BJ (cell line): ENCODE data around the gene STIMATE. TPM values are rescaled to one million over a fixed set of nuclear protein-coding genes. Genes with fewer than 3 reads are reported as not detected.

ENCODE experiments used
- CTCF ChIA-PET: fragments of 350-600 bp; formaldehyde crosslinking; extraction: SDS; loops from one replicate; lab custom pipeline; 2021; ENCODE audit warnings: antibody characterized with exemption, inconsistent platforms; lab: Yijun Ruan, JAX
- POLR2A ChIA-PET: fragments of 300-600 bp; sonication (Branson Sonifier 250); formaldehyde crosslinking; extraction: SDS; loops from one replicate; lab custom pipeline; 2021; ENCODE audit warnings: antibody characterized with exemption; lab: Charles Lee
- DNase-seq: peaks from one replicate; pipeline ENCODE4 v3.0.0-alpha.2; 2011; ENCODE audit warnings: low read depth
- H3K27me3 ChIP-seq: 2 replicates; pipeline ENCODE4 v1.6.0; 2011; ENCODE audit warnings: low read length; ENCODE audit not compliant: control insufficient read depth, insufficient read depth
- H3K36me3 ChIP-seq: 2 replicates; pipeline ENCODE4 v1.5.1; 2011; ENCODE audit warnings: low read length; ENCODE audit not compliant: control insufficient read depth, insufficient read depth
- H3K4me3 ChIP-seq: 2 replicates; pipeline ENCODE4 v1.5.1; 2011; ENCODE audit warnings: low read depth, mild to moderate bottlenecking, control low read depth, low read length
- CTCF ChIP-seq: IDR thresholded peaks from 2 replicates; pipeline ENCODE4 v1.5.1; 2011; ENCODE audit warnings: low read depth, mild to moderate bottlenecking, control low read depth, inconsistent platforms, low read length, moderate library complexity; ENCODE audit not compliant: insufficient read depth
- polyA plus RNA-seq: library from polyadenylated mRNA; depleted of rRNA; stranded (reverse); fragments of >200 nt; gene quantifications from 2 replicates; pipeline ENCODE4 v1.2.3, GENCODE V29; 2011

The STIMATE gene
- polyA plus RNA-seq, 1 experiment = 13.5 TPM

- no peaks in the 10 kb centered on the region for H3K27me3 ChIP-seq
- no peak for DNase-seq
- H3K4me3 ChIP-seq = no peak overlapping the region
- ChIA-PET POLR2A (no interaction called here), CTCF (interaction anchor here (1.0 kb wide), 1 partner anchor 95 kb away, joined by 3 read pairs; no protein-coding TSS in a partner anchor)
- TF ChIP-seq CTCF = no peak
- H3K36me3 ChIP-seq = peaks cover 9% of the 10 kb centered on the region
These were observed 57.3 kb downstream of the STIMATE start for GRCh38 chr3:52839892-52840545.

- no peak for TF ChIP-seq CTCF
- ChIA-PET POLR2A (no interaction called here), CTCF (interaction anchor here (1.0 kb wide), 1 partner anchor 96 kb away, joined by 3 read pairs; no protein-coding TSS in a partner anchor)
- H3K4me3 ChIP-seq = no peak overlapping the region
- peaks cover 9% of the 10 kb centered on the region for H3K36me3 ChIP-seq
- no peak for DNase-seq
- H3K27me3 ChIP-seq = no peaks in the 10 kb centered on the region
These were observed 58.1 kb downstream of the STIMATE start for GRCh38 chr3:52839268-52839575.

- Histone ChIP-seq H3K4me3 (no peak overlapping the region), H3K27me3 (no peaks in the 10 kb centered on the region), H3K36me3 (peaks cover 9% of the 10 kb centered on the region)
- ChIA-PET POLR2A (no interaction called here), CTCF (interaction anchor here (0.5 to 5.3 kb wide), 5 partner anchors 8 to 294 kb away, joined by 3 to 30 read pairs (median 3); no protein-coding TSS in a partner anchor)
- DNase-seq = no peak
- TF ChIP-seq CTCF = no peak
These were observed 58.6 kb downstream of the STIMATE start for GRCh38 chr3:52838561-52839267.

GRCh38 chr3:52836986-52837385, 60.4 kb downstream of the STIMATE start:
- no peak for TF ChIP-seq CTCF
- CTCF ChIA-PET = interaction anchor here (5.3 kb wide), 1 partner anchor 10 kb away, joined by 30 read pairs; no protein-coding TSS in a partner anchor
- POLR2A ChIA-PET = interaction anchor here (0.6 kb wide), 1 partner anchor 12 kb away, joined by 3 read pairs; no protein-coding TSS in a partner anchor

GRCh38 chr3:52836471-52836845, 60.9 kb downstream of the STIMATE start:
- peaks cover 7% of the 10 kb centered on the region for H3K36me3 ChIP-seq
- POLR2A ChIA-PET = interaction anchor here (0.6 kb wide), 1 partner anchor 12 kb away, joined by 3 read pairs; no protein-coding TSS in a partner anchor
- no peak for DNase-seq
- no peaks in the 10 kb centered on the region for H3K27me3 ChIP-seq
- CTCF ChIA-PET = interaction anchor here (5.3 kb wide), 1 partner anchor 10 kb away, joined by 30 read pairs; no protein-coding TSS in a partner anchor
- TF ChIP-seq CTCF = no peak
- H3K4me3 ChIP-seq = no peak overlapping the region

More at GRCh38 chr3:52836986-52837385, 60.4 kb downstream of the STIMATE start:
- Histone ChIP-seq H3K27me3 (no peaks in the 10 kb centered on the region), H3K36me3 (peaks cover 7% of the 10 kb centered on the region), H3K4me3 (no peak overlapping the region)
- no peak for DNase-seq
